Measurements from ENCODE around the gene GTF2A1L.

DNA sequence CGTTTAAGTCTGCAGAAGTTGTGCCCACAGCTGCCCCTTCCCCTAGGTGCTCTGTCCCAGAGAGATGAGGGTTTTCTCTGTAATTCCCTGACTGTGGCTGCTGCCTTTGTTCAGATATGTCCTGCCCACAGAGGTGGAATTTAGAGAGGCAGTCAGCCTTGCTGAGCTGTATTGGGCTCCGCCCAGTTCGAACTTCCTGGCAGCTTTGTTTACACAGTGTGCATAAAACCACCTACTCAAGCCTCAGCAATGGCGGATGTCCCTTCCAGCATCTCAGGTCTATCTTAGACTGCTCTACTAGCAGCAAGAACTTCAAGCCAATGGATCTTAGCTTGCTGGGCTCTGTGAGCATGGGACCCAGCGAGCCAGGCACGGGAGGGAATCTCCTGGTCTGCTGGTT is 89.8 kb downstream of the GTF2A1L start:
- no peak for TF ChIP-seq POLR2AphosphoS5 (IDR thresholded peaks at IDR 0.05; ENCODE audit: low read depth, low read length)
- TF ChIP-seq TAF1 (IDR thresholded peaks at IDR 0.05; ENCODE audit: low read depth, low read length), result no peak

All from GM12891 (cell line).